ENCODE data around the gene SPA17.

DNA sequence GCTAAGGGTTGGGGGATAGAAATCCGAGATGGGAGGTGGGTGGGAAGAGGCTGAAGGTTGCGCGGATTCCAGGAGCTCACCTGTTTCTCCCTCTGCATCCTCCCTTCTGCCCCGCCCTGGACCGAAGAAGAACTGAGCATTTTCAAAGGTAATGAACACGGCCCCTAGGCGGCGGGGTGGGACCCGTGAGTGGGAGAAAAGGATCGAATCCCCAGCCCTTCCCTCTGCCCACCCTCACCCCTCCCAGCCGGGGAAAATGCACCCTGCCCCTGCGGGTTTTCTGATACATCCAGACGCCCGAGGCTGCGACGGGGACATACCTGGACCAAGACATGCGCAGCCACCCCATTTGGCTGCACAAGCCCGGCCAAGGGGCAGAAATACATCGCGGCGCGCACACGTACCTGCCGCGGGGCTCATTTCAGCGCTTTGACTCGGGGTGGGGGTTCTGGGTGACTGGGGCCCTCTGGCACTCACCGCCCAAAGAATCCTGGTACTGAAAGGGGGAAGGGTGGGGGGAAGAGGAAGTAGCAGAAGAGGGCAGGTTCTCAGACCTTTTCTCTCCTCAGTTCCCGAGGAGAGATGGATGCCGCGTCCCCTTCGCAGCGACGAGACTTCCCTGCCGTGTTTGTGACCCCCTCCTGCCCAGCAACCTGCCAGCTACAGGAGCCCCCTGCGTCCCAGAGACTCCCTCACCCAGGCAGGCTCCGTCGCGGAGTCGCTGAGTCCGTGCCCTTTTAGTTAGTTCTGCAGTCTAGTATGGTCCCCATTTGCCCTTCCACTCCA is 72.3 kb downstream of the SPA17 start:
- TF ChIP-seq, protein P1, sequence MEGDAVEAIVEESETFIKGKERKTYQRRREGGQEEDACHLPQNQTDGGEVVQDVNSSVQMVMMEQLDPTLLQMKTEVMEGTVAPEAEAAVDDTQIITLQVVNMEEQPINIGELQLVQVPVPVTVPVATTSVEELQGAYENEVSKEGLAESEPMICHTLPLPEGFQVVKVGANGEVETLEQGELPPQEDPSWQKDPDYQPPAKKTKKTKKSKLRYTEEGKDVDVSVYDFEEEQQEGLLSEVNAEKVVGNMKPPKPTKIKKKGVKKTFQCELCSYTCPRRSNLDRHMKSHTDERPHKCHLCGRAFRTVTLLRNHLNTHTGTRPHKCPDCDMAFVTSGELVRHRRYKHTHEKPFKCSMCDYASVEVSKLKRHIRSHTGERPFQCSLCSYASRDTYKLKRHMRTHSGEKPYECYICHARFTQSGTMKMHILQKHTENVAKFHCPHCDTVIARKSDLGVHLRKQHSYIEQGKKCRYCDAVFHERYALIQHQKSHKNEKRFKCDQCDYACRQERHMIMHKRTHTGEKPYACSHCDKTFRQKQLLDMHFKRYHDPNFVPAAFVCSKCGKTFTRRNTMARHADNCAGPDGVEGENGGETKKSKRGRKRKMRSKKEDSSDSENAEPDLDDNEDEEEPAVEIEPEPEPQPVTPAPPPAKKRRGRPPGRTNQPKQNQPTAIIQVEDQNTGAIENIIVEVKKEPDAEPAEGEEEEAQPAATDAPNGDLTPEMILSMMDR (conservative IDR thresholded peaks at IDR 0.05; ENCODE audit: low read length) = no peak
- TF ChIP-seq EZH2phosphoT487 (IDR thresholded peaks at IDR 0.05; ENCODE audit: borderline replicate concordance) = no peak

Data from Loucy (cell line).